GM19025 (cell line): ENCODE results near the gene ATP13A3.

Experiments
- ATAC-seq: cut with Tn5 transposase; IDR thresholded peaks from one replicate; pipeline ENCODE4 v1.9.1; 2021; ENCODE audit warnings: mild to moderate bottlenecking, low read depth, moderate library complexity; ENCODE audit not compliant: unreplicated experiment

ATP13A3 gene

DNA sequence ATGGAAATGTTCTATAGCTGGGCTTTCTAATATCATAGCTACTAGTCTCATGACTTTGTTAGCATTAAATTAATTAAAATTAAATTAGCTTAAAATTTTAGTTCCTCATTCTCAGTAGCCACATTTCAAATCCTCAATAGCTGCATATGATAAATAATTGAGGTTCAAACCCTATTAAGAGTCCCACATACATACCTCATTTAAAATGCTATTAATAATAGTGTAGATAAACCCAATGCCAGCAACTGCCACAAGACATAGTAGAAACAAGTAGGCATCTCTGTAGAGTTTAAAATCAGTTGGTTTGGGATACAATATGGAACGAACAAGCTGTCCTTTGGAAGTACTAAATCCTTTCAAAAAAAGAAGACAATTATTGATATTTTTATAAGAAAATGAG, 39.1 kb downstream of the ATP13A3 start:
- no peak for ATAC-seq

DNA sequence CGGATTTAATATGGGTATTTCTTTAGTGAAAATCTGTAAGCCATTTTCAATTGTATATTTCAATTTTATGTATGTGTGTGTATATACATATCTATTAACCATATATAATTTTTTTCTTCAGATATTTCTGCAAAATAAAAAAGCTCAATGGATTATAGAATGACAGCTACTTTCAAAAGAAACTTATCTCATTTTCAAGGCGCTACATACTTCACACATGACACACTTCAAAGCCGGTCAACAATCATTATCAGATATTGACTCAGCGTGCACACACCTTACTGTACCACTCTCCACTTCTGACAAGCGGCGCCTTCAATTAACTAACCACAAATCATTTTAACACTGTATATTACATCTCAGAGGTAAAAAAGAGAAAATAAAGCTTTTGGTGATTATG, 39.6 kb downstream of the ATP13A3 start:
- ATAC-seq: no peak

DNA sequence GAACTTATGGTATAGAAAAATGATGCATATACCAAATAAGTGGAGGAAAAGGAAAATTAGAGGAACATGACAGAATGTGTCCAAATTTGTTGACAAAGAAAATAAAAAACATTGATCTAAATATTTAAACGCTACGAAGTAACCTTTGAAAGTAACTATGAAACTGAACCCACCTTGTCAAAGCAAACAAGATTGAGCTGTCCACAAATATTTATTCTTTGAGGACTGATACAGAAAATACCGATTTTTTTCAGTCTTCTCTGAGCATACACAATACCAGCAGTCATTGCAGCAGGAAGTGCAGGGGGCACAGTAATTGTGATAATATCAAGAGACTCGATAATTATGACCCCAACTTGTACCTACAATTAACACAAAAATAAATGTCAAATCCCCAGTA, 40.0 kb downstream of the ATP13A3 start:
- ATAC-seq: no peak

DNA sequence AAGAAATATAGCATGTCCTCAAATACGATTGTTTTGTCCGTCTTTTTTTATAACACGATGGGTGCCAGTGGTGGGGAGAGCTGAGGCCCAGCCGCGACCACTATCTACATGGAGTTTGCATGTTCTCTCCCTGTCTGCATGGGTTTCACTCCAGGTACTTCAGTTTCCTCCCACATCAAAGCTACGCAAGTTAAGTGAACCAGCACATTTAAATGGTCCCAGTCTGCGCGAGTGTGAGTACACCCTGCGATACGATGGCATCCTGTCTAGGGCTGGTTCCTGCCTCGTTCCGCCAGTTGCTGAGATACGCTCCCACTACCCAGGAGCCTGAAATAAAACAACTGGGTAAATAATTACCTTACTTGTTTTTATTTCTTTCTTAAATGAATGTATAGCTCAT, 40.6 kb downstream of the ATP13A3 start:
- ATAC-seq: no peak

DNA sequence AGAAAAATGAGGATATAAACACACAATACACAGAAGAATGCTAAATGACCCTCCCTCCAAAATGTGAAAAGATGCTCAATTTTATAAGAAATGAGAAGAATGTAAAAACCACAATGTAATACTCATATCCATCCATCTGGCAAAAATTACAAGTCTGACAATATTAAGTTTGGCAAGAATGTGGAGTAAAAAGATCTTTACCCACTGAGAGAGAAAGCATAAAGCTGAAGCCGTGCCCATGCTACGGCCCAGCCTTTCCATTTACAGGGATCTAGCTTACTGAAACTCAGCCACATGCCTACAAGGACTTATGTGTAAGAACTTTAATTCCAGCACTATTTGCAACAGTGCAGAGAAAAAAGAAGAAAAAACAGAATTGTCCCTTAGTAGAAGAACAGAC, 42.9 kb downstream of the ATP13A3 start:
- no peak for ATAC-seq

DNA sequence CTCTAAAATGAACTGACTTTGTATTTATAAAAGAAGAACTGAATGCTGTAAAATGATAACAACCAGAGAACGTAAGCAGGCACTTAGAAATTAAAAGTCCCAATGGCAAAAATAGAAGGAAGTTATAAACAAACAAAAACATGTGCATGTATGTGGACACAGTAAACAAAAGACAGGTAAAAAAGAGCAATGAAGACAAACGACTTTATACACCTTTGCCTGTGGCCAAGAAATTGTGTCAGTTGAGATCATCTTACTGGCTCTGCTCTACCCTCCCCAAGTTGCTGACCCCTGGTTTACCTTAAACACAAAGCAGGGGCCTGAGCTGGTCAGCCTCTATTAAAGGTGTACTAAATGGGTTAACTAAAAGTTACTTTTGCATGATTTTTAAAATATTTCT, 46.0 kb downstream of the ATP13A3 start:
- no peak for ATAC-seq

DNA sequence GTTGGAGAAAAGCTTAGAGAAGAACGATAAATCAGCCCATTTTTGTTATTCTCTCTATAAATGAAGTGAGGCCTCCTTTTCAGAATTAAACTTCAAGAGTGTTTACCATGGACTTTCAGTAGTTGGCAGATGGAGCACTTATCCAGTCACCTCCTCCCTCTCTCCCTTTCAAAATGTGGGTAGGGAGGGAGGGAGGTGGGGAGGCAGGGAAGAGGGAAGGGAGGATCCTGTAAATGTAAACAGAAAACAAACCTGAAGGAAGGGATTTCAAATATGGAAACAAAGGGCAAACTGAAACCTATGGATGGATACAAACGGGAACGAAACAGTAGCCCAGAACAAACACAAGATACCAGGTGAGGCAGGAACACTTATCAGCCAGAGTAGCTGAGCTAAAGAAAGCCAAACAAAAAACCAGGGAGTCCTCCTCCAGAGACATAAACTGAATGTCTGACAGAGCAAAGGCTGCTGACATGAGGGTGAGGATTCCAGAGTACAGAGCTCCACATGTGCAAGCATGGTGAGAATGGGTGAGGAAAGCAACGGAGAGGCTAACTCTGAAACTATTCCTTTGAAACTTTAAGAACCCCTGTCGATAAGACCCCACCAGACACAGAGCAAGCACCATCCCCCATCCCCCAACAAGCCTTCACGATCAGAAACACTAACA, 46.8 kb downstream of the ATP13A3 start:
- ATAC-seq: no peak

DNA sequence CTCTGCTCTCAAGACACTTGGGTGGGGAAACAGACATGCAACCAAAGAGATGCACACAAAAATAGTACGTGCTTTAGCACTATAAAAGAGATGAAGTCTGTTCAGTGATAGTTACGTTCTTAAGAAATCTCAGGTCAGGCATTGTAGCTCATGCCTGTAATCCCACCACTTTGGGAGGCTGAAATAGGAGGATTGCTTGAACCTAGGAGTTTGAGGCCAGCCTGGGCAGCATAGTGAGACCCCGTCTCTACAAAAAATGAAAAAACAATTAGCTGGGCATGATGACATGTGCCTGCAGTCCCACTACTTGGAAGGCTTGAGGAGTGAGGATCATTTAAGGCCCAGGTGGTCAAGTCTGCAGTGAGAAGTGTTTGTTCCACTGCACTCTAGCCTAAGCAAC, 52.3 kb downstream of the ATP13A3 start:
- ATAC-seq: no peak

DNA sequence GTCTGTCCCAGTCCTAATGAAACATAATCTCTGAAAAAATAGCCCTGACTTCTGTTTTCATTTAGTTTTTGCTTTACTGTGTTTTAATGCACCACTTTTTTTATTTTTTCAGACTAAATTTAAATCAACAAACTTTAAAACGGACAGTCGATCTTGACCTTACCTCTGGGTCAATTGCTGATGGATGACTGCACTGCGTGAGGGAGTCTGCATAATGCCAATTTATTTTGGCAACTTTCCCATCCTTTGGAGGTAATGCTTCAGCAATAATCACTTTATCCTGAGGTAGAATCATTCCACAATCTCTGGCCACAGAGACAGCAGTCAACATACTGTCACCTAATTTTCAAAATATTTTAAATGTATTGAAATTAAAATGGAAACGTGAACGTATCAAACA, 55.2 kb downstream of the ATP13A3 start:
- ATAC-seq: no peak

DNA sequence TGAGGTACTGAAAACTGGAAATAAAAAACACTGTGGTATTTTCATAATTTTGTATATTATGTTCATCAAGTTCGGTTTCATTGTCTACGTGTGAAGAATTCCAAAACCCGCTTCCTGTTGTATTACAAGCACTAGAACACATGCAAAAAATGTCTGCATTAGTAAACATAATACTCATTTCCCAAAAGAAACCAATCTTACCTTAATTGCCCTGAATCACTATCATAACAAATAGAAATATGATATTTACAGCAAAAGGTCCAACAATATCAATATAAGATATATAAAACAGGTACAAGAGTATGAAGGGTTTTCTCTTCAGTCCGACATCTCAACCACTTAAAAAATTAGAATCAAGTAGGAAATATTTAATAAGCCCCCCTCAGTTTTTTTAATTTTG, 61.4 kb downstream of the ATP13A3 start:
- no peak for ATAC-seq

DNA sequence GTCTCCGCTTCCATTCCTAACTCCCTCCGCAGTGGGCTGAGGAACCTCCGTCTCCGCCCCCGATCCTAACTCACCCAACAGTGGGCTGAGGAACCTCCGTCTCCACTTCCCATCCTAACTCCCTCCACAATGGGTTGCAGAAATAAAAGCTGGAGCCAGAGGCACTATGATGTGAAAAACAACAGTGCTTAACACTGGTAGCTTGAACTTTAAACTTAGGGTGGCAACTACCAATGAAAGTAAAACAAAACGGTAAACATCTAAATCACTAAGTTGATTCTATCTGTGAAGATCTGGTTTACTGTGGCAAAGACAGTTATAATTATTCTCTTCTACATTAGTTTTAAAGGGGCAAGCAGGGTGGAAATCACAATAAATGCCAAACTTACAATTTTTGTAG, 61.8 kb downstream of the ATP13A3 start:
- no peak for ATAC-seq

DNA sequence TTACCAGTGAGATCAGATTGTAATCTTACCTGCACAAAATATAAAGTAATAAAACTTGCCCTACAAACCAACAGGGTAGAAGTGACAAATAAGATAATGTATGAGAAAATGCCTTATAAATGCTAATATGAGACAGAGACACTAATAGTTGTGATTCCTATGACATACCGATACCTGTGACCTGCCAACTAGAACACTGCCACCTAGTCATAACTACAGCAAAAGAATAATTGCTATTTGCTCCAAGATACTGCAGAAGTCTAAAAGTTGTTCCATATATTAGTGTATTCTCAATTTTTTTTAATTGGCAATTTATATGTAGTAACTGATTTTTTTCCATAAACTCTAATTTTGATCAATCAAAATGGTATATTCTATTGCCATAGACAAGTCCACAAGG, 62.4 kb downstream of the ATP13A3 start:
- ATAC-seq: no peak

DNA sequence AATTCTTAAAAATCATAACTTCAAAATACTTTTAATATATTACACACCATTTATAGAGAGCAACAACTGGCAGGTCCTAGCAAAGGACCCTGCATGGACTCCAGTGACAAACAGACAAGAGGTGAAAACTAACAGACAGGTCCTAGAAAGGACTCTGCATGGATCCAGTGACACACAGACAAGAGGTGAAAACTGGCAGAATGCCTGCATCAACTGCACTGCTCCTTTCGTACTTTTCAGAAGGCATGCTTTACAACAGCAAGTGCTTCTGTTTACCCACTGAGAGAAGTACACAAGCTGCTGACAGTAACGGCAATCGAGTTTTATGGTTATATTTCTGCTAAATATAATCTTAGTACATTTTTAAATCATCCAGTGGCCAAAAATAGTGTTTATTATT, 63.5 kb downstream of the ATP13A3 start:
- no peak for ATAC-seq

DNA sequence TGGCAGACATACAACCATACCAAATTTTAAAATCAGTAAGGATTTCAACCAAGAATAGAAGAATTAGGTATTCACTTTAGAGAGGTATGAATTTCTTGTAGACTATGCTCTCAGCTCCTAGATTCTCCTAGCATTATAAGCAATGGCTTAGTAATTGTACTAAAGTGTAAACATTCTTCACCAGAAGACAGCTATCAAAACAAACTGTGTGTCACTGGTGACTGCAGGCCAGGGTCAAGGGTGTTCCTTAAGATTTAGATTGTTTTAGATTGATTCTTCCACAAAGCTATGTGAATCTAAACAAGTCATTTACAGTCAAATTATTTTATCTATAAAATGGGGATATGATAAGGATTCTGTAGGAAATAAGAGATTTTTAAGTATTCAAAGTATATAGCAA, 64.6 kb downstream of the ATP13A3 start:
- no peak for ATAC-seq

DNA sequence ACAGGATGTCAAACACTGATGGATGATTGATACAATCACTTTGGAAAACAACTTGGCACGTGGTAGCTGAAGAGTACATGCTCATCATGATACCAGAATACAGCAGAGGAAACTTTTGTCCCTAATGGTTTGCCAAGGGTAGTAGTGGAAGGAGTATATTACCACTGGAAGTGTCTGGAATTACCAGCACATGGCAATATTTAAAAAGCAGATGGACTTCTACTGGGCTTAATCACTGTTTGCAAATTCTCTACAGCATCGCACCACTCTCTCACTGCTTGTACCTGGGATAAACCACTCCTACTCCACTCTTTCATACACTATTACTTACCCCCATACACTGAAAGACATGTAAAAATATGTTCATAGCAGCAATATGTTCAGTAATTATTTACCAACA, 68.1 kb downstream of the ATP13A3 start:
- ATAC-seq: no peak

DNA sequence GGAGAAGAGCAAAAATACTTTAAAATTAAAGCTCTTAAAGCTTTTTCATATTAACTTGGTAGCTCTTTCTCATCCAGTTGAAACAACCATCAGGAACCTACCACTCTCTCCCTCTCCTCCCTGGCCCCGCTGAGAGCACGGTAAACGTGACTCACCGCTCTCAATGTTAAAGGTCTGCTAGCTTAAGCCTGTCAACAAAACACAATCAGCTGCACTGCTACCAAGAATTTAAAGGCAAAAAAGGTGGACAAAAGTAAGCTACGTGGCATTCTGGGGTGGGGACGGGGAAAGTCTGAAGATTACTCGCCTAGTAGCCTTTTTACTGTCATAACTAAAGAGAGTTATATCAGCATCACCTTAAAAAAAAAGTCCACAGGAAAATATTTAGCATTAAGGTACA, 79.4 kb downstream of the ATP13A3 start:
- ATAC-seq: no peak

DNA sequence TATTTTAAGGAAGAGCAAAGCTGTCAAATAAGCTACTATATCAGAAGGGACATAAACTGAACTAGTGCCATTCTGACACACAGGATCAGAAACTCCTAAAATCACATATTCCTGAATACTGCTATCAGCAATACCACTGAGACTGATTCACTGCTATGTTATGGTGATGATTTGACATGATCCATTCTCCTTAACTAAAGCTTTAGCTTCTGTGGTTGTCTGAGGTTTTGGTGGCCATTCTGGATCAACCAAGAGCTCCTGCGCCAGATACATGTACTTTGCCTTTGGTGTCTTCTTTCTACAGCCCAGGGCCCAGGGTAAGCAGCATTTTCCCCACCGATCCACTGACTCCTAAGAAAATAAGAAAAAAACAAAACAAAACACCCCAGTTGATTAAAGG, 81.0 kb downstream of the ATP13A3 start:
- ATAC-seq: no peak

DNA sequence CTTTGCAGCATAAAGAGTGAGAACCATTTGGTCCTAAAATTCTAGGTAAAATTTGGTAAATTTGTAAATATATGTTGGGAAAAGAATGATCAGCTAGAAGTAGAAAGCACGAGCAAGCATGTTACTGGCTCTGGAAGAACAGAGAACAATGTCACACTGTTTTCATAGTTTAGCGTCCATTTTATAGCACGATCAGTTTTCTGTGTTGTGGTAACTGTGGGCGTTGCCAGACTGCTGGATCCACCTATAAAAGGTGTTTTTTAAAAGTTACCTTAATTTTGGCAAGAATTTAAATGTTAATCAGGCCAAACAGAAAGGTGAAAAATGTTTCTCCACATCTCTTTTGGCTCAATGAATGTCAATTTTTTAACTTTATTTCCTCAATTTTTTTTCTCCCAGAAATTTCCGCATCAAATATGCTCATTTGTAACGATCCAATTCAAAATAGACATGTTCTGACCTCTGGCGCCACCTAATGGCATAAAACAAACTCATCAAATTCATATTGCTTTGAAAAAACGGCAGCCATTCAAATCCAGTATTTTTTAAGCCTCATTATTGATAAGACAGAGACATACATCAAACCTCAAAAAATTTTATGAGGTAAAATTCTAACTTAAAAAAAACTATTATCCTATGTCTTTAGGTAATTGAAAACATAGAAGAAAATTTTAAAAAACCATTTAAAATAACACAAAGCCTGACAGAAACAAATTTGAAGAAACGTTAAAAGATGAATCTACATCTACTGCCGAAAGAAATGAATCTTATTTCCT, 82.2 kb downstream of the ATP13A3 start:
- no peak for ATAC-seq

DNA sequence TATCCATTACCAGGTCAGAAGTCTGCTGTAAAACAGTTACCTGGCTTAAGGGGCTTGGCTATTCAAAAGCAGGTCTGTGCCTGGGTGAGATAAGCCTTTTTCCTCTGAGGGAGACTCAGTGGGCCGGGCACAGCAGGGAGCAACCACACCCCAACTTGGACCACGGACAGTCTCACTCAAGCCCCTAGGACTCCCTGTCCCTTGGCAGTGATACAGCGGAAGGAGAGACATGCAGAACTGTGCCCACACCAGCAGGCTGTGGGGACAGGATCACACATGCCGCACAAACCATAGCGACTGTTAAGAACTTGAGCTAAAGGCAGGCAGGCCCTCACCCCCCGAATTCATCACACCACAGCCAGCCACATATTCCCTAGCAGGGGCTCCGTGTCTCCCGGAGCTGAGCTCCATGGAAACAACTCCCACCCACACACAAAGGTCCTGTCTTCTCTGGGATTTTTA, 84.9 kb downstream of the ATP13A3 start:
- ATAC-seq: no peak

DNA sequence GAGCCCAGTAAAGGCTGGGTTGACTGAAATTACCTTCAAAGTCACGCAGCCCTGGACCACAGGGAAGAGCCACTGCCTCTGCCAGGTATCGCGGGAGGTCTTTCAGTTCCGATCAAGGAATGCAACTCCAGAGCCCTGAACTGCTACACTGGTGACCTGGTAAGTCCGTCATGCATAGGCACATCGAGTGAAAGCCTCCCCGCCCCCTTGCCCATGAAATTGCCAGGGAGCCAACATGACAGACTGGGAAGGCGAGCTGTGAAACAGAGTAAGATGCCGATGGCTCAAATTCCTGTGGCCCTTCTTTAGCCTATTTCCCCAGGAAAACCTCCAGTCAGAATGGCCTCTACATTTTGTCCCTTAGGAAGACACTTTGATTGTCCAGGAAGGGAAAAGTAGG, 85.5 kb downstream of the ATP13A3 start:
- no peak for ATAC-seq

DNA sequence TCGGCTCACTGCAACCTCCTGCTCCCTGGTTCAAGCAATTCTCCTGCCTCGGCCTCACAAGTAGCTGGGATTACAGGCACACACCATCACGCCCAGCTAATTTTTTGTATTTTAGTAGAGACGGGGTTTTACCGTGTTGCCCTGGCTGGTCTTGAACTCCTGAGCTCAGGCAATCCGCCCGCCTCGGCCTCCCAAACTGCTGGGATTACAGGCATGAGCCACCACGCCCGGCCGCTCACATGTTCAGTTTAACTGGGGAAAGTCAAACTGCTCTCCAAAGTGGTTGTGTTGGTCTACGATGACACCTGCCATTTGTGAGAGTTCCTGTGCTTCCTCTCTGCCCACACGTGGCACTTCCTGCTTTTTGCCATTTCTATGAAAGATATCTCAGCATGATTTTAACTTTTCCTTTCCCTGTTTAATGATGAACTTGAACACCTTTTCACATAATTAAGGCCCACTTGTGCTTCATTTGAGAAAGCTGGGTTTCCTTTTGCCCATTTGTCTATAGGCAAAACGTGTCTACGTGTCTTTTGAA, 86.9 kb downstream of the ATP13A3 start:
- no peak for ATAC-seq

DNA sequence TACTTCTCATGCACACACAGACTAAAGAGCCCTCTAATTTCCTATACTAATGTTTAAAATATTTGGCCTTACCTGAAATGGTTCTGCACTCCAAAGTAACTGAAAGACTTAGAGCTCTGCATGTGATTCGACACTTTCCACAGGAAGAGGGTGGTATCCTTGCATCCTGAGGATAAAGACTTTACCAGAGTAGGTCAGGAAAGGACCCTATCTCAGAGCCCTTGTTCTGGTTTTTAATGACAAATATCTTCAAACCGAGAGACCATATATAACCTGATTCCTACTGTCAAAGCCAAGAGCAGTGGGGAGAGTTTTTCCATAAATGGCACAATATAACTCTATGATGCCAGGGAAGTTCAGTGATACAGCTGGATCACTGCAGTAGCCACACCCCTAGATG, 87.6 kb downstream of the ATP13A3 start, which contains the start of gene GP5:
GP5 (minus strand) TSS at position 101 of the 400 bp plus-strand sequence. CDS start 984 bp downstream, outside the sequence.
- no peak for ATAC-seq
